Hair follicular keratinocyte (primary cell): Measurements from ENCODE around the gene OR2A14. TPM values are rescaled to one million over a fixed set of nuclear protein-coding genes. Genes with fewer than 3 reads are reported as not detected.

Experiments used
- total RNA-seq: library from RNA; depleted of rRNA; stranded (reverse); fragments of >200 nt; gene quantifications from 2 replicates; pipeline ENCODE4 v1.2.3, GENCODE V29; 2015

Gene OR2A14
- total RNA-seq = not detected in 2 replicates

GRCh38 chr7:144122876-144123275, at the start of gene OR2A14:
Gene OR2A14 (plus strand): TSS chr7:144123176. CDS start chr7:144129113, 5,937 bp downstream.

GRCh38 chr7:144085978-144086377, 37.0 kb upstream of the OR2A14 start, which contains the start of gene OR2A12:
Gene OR2A12 (plus strand): TSS chr7:144086278. CDS start chr7:144095108, 8,830 bp downstream.

GRCh38 chr7:144109283-144109682, 13.7 kb upstream of the OR2A14 start, which contains the start of gene OR2A2:
Gene OR2A2 (plus strand): TSS chr7:144109583. CDS start chr7:144109583, 0 bp downstream.

Other genes starting within 250 kb of the OR2A14 start
- gene TCAF1, start 221.0 kb upstream of the OR2A14 start, total RNA-seq = 25.6 and 31.2 TPM in 2 replicates
- gene OR2F2, start 187.9 kb upstream of the OR2A14 start, total RNA-seq = not detected in 2 replicates
- gene OR2F1, start 168.3 kb upstream of the OR2A14 start, total RNA-seq = not detected in 2 replicates
- not detected in 2 replicates for gene OR6B1, start 122.9 kb upstream of the OR2A14 start, total RNA-seq
- gene OR2A5, start 74.2 kb upstream of the OR2A14 start, total RNA-seq = not detected in 2 replicates
- gene OR2A25, start 53.4 kb upstream of the OR2A14 start, total RNA-seq = not detected in 2 replicates
- not detected in 2 replicates for gene OR2A12, start 36.9 kb upstream of the OR2A14 start, total RNA-seq
- not detected in 2 replicates for gene OR2A2, start 13.6 kb upstream of the OR2A14 start, total RNA-seq
- 0.46 and 1.0 TPM in 2 replicates for gene CTAGE4, start 60.3 kb downstream of the OR2A14 start, total RNA-seq
- 7.5 and 11.0 TPM in 2 replicates for gene ARHGEF35, start 72.7 kb downstream of the OR2A14 start, total RNA-seq
- gene OR2A42, start 116.4 kb downstream of the OR2A14 start, total RNA-seq = not detected in 2 replicates
- gene OR2A7, start 141.6 kb downstream of the OR2A14 start, total RNA-seq = 1.1 and 4.1 TPM in 2 replicates
- 3.4 and 3.7 TPM in 2 replicates for gene CTAGE8, start 146.1 kb downstream of the OR2A14 start, total RNA-seq
- gene OR2A1, start 189.2 kb downstream of the OR2A14 start, total RNA-seq = 0.11 TPM in 1 of 2 replicates, not detected in the other
- 33.8 and 35.5 TPM in 2 replicates for gene ARHGEF5, start 232.2 kb downstream of the OR2A14 start, total RNA-seq